ES-I3 (cell line): ENCODE results near the gene CNTNAP2.

Experiments
- H3K36me3 ChIP-seq: 2 replicates; pipeline ENCODE4 v1.6.1; 2013; ENCODE audit warnings: mild to moderate bottlenecking, low read length, control low read depth, moderate library complexity; ENCODE audit not compliant: insufficient read depth
- H3K4me1 ChIP-seq: 2 replicates; pipeline ENCODE4 v1.6.1; 2013; ENCODE audit warnings: mild to moderate bottlenecking, control low read depth, low read length; ENCODE audit not compliant: insufficient read depth
- H3K9ac ChIP-seq: 2 replicates; pipeline ENCODE4 v1.6.1; 2013; ENCODE audit warnings: low read depth, mild to moderate bottlenecking, low read length, moderate library complexity
- H3K9me3 ChIP-seq: 2 replicates; pipeline ENCODE4 v1.6.1; 2013; ENCODE audit warnings: mild to moderate bottlenecking, low read length, moderate library complexity; ENCODE audit not compliant: control insufficient read depth, insufficient read depth

CNTNAP2 gene

DNA sequence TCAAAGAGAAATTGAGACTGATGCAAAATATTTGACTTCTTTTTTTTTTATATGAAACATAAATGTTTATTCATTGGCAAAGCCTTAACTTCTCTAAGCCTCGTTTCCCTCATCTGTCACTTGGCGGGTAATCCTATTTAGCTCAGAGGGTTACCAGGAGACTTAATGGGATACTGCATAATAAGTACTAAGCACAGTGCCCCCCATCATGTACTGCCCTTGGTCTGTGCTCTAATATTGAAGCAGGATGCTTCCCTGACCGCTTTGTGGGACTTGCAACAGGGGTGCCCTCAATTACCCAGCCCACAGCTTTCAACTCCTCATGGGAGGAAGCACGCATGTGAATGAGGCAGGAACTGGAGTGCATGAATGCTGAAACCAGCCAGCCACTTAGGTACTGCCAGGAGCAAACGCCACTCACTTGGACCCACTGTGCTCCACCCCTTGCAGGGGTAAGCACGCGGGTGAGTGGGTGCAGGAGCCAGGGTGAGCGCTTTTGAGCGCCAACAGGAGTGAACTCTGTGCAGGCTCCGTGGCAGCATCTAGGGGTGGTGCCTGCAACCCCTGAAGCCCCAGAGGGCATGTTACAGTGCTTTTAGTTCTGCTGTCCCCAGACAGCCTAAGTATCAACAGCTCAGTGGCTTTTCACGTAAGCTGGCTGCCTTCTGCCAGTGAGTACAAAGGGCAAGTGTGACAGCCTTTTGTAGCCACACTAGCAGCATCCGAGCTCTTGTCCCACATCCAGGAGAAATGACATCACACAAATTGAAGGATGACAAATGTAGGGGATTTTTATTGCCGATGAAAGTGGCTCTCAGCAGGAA lies 2264.2 kb downstream of the CNTNAP2 start:
- no peaks in the 10 kb centered on the region for H3K4me1 ChIP-seq
- peaks cover 9% of the 10 kb centered on the region; the same call in 1 of the 2 replicates for H3K36me3 ChIP-seq
- no peak overlapping the region for H3K9ac ChIP-seq
- no peaks in the 10 kb centered on the region for H3K9me3 ChIP-seq

- no peak overlapping the region for H3K9ac ChIP-seq
- peaks cover 11% of the 10 kb centered on the region for H3K36me3 ChIP-seq
- no peaks in the 10 kb centered on the region; the same call in 1 of the 2 replicates for H3K9me3 ChIP-seq
- H3K4me1 ChIP-seq: no peaks in the 10 kb centered on the region
Measured at GRCh38 chr7:148382596-148382995, 2266.0 kb downstream of the CNTNAP2 start.

DNA sequence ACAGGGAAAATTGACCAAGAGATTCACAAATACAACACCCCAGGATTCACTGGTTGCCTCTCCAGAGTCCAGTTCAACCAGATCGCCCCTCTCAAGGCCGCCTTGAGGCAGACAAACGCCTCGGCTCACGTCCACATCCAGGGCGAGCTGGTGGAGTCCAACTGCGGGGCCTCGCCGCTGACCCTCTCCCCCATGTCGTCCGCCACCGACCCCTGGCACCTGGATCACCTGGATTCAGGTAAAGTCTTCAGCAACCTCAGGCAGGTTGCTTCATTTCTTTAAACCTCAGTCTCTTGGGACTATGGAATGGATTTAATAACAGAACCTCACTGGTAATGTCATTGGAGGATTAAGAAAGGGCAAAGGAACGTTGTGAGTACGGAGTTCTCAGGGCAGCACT lies 2267.1 kb downstream of the CNTNAP2 start:
- H3K9me3 ChIP-seq: no peaks in the 10 kb centered on the region; the same call in 1 of the 2 replicates
- H3K4me1 ChIP-seq: no peaks in the 10 kb centered on the region
- H3K9ac ChIP-seq: no peak overlapping the region
- H3K36me3 ChIP-seq: peaks cover 11% of the 10 kb centered on the region

GRCh38 chr7:148385009-148385682 lies 2268.5 kb downstream of the CNTNAP2 start:
- Histone ChIP-seq H3K36me3 (peaks cover 11% of the 10 kb centered on the region), H3K9me3 (no peaks in the 10 kb centered on the region; the same call in 1 of the 2 replicates)

GRCh38 chr7:148390381-148390780 lies 2273.8 kb downstream of the CNTNAP2 start:
- peaks cover 6% of the 10 kb centered on the region; the same call in 1 of the 2 replicates for H3K4me1 ChIP-seq
- H3K36me3 ChIP-seq: peaks cover 2% of the 10 kb centered on the region; the same call in 1 of the 2 replicates
- H3K9me3 ChIP-seq: no peaks in the 10 kb centered on the region; the same call in 1 of the 2 replicates
- no peak overlapping the region for H3K9ac ChIP-seq

More at GRCh38 chr7:148385009-148385682, 2268.5 kb downstream of the CNTNAP2 start:
- no peak overlapping the region for H3K9ac ChIP-seq
- H3K4me1 ChIP-seq: no peaks in the 10 kb centered on the region

DNA sequence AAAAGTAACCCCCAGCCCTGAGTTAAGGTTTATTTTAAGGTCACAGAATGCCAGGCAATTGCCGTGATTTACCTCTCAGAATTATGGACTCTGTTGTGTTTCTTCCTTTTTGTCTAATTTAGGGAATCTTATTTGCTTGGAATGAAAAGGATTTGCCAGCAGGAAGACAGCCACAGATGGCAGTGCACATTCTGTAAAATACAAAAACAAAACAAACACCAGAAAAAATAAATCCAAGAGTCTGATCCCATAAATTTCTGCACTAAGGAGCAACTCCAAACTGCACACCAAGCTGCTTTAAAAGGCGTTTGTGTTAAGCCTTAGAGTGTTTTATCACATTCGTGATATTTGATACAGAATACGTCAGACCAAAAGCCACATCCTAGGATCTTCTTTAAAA lies 2275.0 kb downstream of the CNTNAP2 start:
- Histone ChIP-seq H3K36me3 (peaks cover 2% of the 10 kb centered on the region; the same call in 1 of the 2 replicates), H3K9me3 (no peaks in the 10 kb centered on the region; the same call in 1 of the 2 replicates), H3K4me1 (peaks cover 18% of the 10 kb centered on the region), H3K9ac (no peak overlapping the region)

GRCh38 chr7:148394582-148394981 lies 2278.0 kb downstream of the CNTNAP2 start:
- Histone ChIP-seq H3K36me3 (no peaks in the 10 kb centered on the region; the same call in 1 of the 2 replicates), H3K9me3 (no peaks in the 10 kb centered on the region), H3K9ac (no peak overlapping the region), H3K4me1 (peaks cover 29% of the 10 kb centered on the region)

- H3K4me1 ChIP-seq: peaks cover 37% of the 10 kb centered on the region
- no peaks in the 10 kb centered on the region; the same call in 1 of the 2 replicates for H3K36me3 ChIP-seq
- no peak overlapping the region for H3K9ac ChIP-seq
- no peaks in the 10 kb centered on the region for H3K9me3 ChIP-seq
Measured at GRCh38 chr7:148395352-148395811, 2278.8 kb downstream of the CNTNAP2 start.

DNA sequence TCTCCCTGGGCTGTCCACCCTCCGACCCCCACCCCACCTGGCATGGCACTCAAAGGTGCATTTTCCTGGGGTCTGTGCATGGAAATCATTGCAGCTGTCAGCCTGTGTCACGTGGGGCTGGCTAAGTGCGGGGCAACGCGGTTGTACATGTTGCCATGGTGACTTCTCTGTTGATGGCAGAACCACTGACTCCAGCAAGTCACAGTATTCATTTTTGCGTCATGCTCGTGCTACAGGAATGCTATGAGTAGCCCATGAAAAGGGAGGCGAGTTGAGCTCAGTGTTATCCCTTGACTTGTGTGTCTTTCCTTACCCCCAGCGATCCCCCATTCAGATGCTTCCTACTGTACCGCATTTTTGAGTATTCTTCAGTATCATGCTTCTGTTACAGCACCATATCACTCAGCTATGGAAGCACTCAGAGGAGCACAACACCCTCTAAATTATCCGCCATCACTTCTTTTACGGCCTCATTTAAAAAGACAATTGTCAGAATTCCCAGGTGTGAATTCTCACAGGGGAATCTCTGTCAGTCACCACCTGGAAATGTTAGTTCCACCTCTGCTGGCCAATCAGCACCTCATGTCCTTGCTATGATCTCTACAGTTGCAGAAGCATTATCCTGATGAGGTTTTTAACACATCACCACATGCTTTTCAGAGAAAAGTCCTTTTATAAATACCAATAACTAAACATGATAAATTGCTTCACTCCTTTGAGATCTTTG lies 2279.6 kb downstream of the CNTNAP2 start:
- Histone ChIP-seq H3K36me3 (no peaks in the 10 kb centered on the region), H3K9ac (no peak overlapping the region), H3K4me1 (peaks cover 37% of the 10 kb centered on the region), H3K9me3 (no peaks in the 10 kb centered on the region)

DNA sequence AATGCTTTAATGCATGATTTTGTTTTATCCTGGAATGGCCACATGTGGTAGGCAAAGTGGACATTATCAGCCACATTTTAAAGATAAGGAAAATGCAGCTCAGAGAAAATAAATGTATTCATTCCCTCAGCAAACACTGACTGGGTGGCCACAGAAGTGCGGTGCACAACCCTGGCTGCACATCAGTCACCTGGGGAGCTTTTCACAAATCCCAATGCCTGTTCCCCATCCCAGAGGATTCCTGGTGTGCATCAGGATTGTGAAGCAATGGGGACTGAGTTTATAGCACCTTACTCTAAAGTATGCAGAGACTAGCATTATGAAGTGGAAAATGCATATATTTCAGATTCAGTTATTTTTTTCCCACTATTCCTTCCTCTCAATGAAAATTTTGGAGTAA lies 2280.5 kb downstream of the CNTNAP2 start:
- Histone ChIP-seq H3K9me3 (no peaks in the 10 kb centered on the region), H3K9ac (no peak overlapping the region), H3K36me3 (no peaks in the 10 kb centered on the region), H3K4me1 (peaks cover 39% of the 10 kb centered on the region)

- Histone ChIP-seq H3K4me1 (peaks cover 41% of the 10 kb centered on the region), H3K9ac (no peak overlapping the region), H3K9me3 (no peaks in the 10 kb centered on the region), H3K36me3 (no peaks in the 10 kb centered on the region)
Measured at GRCh38 chr7:148397551-148397950, 2280.9 kb downstream of the CNTNAP2 start.

DNA sequence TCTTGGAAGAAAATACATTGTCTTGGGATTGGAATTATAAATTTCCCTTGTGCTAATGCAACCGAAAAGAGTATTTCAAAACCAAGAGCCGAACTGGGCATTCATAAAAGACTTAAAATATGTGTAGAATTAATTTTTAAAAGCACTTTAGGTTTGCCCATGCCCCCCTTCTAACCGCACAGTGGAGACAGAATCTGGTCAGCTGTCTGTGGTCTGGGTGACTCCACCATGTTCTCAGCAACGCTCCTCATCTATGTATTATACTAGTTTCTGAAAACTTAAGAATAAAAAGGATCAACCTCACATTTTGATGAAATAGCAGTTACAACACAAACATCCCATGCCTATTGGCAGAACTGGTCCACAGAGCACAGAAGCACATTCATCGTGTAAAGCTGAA lies 2281.4 kb downstream of the CNTNAP2 start:
- no peaks in the 10 kb centered on the region for H3K36me3 ChIP-seq
- H3K4me1 ChIP-seq: peaks cover 41% of the 10 kb centered on the region
- H3K9ac ChIP-seq: no peak overlapping the region
- no peaks in the 10 kb centered on the region for H3K9me3 ChIP-seq

DNA sequence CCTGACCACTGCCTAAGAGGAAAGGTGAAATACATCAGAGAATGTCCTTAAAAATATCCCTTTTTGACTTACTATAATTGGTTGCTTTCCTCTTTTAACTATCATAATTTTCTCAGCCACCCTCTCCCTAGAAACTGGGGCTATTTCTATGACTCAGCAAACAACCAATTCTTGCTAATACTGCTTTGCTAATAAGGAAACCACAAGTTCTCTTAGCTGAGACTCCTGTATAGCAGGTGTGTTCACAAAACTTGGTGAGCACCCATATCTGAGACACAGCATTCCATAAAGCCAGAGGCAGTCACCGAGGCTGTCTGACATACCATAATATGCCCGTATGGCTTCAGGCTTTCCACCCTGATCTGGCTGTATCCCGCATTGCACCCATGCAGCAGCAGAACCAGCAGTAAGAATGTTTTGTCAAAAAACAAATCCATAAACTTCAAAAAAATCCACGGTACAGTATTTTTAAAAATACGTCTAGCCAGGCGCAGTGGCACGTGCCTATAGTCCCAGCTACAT lies 2282.3 kb downstream of the CNTNAP2 start:
- Histone ChIP-seq H3K9ac (no peak overlapping the region), H3K36me3 (no peaks in the 10 kb centered on the region), H3K9me3 (no peaks in the 10 kb centered on the region), H3K4me1 (peaks cover 41% of the 10 kb centered on the region)

DNA sequence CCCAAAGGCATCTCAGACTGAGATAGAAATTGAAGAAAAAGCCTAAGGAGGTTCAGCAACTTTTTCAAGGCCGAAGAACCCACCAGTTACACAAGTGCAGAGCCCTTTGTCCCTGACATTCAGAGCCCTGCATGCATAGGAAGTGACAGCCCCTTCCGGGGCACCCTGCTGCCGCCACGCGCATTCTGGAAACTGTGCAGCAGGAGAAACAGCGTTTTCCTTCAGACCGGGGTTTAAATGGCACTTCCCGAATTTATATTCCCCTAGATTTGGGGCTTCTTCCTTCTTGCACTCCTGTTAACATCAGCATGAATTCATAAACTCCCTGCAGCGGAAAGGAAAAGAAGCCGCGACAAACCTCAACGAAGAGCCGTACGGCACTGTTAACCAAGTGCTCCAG lies 2283.5 kb downstream of the CNTNAP2 start:
- no peaks in the 10 kb centered on the region for H3K9me3 ChIP-seq
- H3K4me1 ChIP-seq: peaks cover 37% of the 10 kb centered on the region
- H3K9ac ChIP-seq: no peak overlapping the region
- H3K36me3 ChIP-seq: no peaks in the 10 kb centered on the region
